OCI-LY1 (cell line): Measurements from ENCODE around the gene RAD51B.

ENCODE experiments used
- H2AFZ ChIP-seq: fragments of 200-600 bp; sonication (generic), shearing (Covaris generic); 2 replicates; pipeline ENCODE4 v1.6.0; 2014; ENCODE audit warnings: antibody characterized with exemption, mild to moderate bottlenecking, low read length
- H3F3A ChIP-seq: fragments of 200-600 bp; sonication (generic), shearing (Covaris generic); 2 replicates; pipeline ENCODE4 v1.6.0; 2014; ENCODE audit warnings: mild to moderate bottlenecking, antibody characterized with exemption, low read length, moderate library complexity; ENCODE audit not compliant: insufficient read depth
- H3K27ac ChIP-seq: fragments of 200-600 bp; sonication (generic); 2 replicates; pipeline ENCODE4 v1.5.1; 2014; ENCODE audit warnings: low read length, mixed run types, mild to moderate bottlenecking, low read depth; ENCODE audit not compliant: poor library complexity, severe bottlenecking
- H3K27me3 ChIP-seq: fragments of 200-600 bp; sonication (generic); 2 replicates; pipeline ENCODE4 v1.6.0; 2014; ENCODE audit warnings: antibody characterized with exemption, mild to moderate bottlenecking, low read length, moderate library complexity; ENCODE audit not compliant: insufficient read depth
- H3K36me3 ChIP-seq: fragments of 200-600 bp; sonication (generic); 2 replicates; pipeline ENCODE4 v1.6.1; 2014; ENCODE audit warnings: mild to moderate bottlenecking, antibody characterized with exemption, low read length, moderate library complexity, mixed read lengths; ENCODE audit not compliant: insufficient read depth
- H3K4me1 ChIP-seq: fragments of 200-600 bp; sonication (generic); 2 replicates; pipeline ENCODE4 v1.5.1; 2014; ENCODE audit warnings: mild to moderate bottlenecking, low read length, moderate library complexity; ENCODE audit not compliant: insufficient read depth, severe bottlenecking
- H3K4me2 ChIP-seq: fragments of 200-600 bp; sonication (generic), shearing (Covaris generic); 2 replicates; pipeline ENCODE4 v1.6.1; 2014; ENCODE audit warnings: low read length
- H3K4me3 ChIP-seq: fragments of 200-600 bp; sonication (generic); 2 replicates; pipeline ENCODE4 v1.5.1; 2014; ENCODE audit warnings: low read length, low read depth, mild to moderate bottlenecking, mixed read lengths; ENCODE audit not compliant: poor library complexity, severe bottlenecking
- H3K79me2 ChIP-seq: fragments of 200-600 bp; shearing (Covaris generic); 2 replicates; pipeline ENCODE4 v1.6.1; 2016; ENCODE audit warnings: mixed run types, low read length, mixed read lengths; ENCODE audit not compliant: insufficient read depth
- H3K9ac ChIP-seq: fragments of 200-600 bp; sonication (generic), shearing (Covaris generic); 2 replicates; pipeline ENCODE4 v1.6.1; 2014; ENCODE audit warnings: mild to moderate bottlenecking, low read length, mixed read lengths
- H3K9me2 ChIP-seq: fragments of 200-600 bp; sonication (generic), shearing (Covaris generic); 2 replicates; pipeline ENCODE4 v1.6.1; 2014; ENCODE audit warnings: low read depth, mild to moderate bottlenecking, low read length, mixed read lengths
- H3K9me3 ChIP-seq: fragments of 200-600 bp; shearing (Covaris generic); 2 replicates; pipeline ENCODE4 v1.6.1; 2014; ENCODE audit warnings: low read length, mixed read lengths
- H4K20me1 ChIP-seq: fragments of 200-600 bp; sonication (generic), shearing (Covaris generic); 2 replicates; pipeline ENCODE4 v1.6.0; 2016; ENCODE audit warnings: mild to moderate bottlenecking, low read length; ENCODE audit not compliant: insufficient read depth
- CTCF ChIP-seq: fragments of 200-600 bp; sonication (generic), shearing (Covaris generic); IDR thresholded peaks from 2 replicates; pipeline ENCODE4 v1.5.1; 2017; ENCODE audit warnings: mild to moderate bottlenecking, antibody characterized with exemption, low read length, moderate library complexity, mixed read lengths
- EZH2 ChIP-seq: fragments of 200-600 bp; sonication (generic), shearing (Covaris generic); IDR thresholded peaks from 2 replicates; pipeline ENCODE4 v1.8.0; 2017; ENCODE audit warnings: borderline replicate concordance, mixed run types, mild to moderate bottlenecking, antibody characterized with exemption, low read length, moderate library complexity, mixed read lengths

Gene RAD51B

GRCh38 chr14:68314642-68315041, 495.1 kb downstream of the RAD51B start:
- H2AFZ ChIP-seq, result no peak overlapping the region
- H3K79me2 ChIP-seq, result no peaks in the 10 kb centered on the region
- H4K20me1 ChIP-seq, result no peaks in the 10 kb centered on the region
- TF ChIP-seq EZH2, result no peak
- TF ChIP-seq CTCF, result no peak
- H3K27me3 ChIP-seq, result no peaks in the 10 kb centered on the region
- H3K27ac ChIP-seq, result no peak overlapping the region
- H3K9me2 ChIP-seq, result no peaks in the 10 kb centered on the region
- H3K4me3 ChIP-seq, result no peak overlapping the region
- no peaks in the 10 kb centered on the region for H3K36me3 ChIP-seq
- H3K9ac ChIP-seq, result no peak overlapping the region
- no peaks in the 10 kb centered on the region for H3K9me3 ChIP-seq
- H3K4me1 ChIP-seq, result peaks cover 22% of the 10 kb centered on the region
- H3F3A ChIP-seq, result no peaks in the 10 kb centered on the region
- no peak overlapping the region for H3K4me2 ChIP-seq

- Histone ChIP-seq H3K4me3 (no peak overlapping the region), H3K9ac (no peak overlapping the region), H3F3A (no peaks in the 10 kb centered on the region), H3K4me2 (no peak overlapping the region), H3K36me3 (no peaks in the 10 kb centered on the region), H3K27me3 (no peaks in the 10 kb centered on the region), H3K9me2 (no peaks in the 10 kb centered on the region), H3K4me1 (peaks cover 21% of the 10 kb centered on the region), H3K79me2 (no peaks in the 10 kb centered on the region), H3K9me3 (no peaks in the 10 kb centered on the region), H2AFZ (no peak overlapping the region), H3K27ac (no peak overlapping the region), H4K20me1 (no peaks in the 10 kb centered on the region)
- TF ChIP-seq EZH2, result no peak
- TF ChIP-seq CTCF, result no peak
These were observed 495.5 kb downstream of the RAD51B start for GRCh38 chr14:68315081-68315480.

GRCh38 chr14:68316078-68316868, 496.7 kb downstream of the RAD51B start:
- H3K9me2 ChIP-seq, result no peaks in the 10 kb centered on the region
- H3K36me3 ChIP-seq, result no peaks in the 10 kb centered on the region
- no peaks in the 10 kb centered on the region for H3K79me2 ChIP-seq
- H4K20me1 ChIP-seq, result no peaks in the 10 kb centered on the region
- no peak overlapping the region for H2AFZ ChIP-seq
- H3K27me3 ChIP-seq, result no peaks in the 10 kb centered on the region
- no peak for TF ChIP-seq CTCF
- no peak overlapping the region for H3K4me2 ChIP-seq
- H3K4me1 ChIP-seq, result peaks cover 21% of the 10 kb centered on the region
- no peaks in the 10 kb centered on the region for H3F3A ChIP-seq
- H3K9me3 ChIP-seq, result no peaks in the 10 kb centered on the region
- H3K27ac ChIP-seq, result no peak overlapping the region
- H3K4me3 ChIP-seq, result no peak overlapping the region
- H3K9ac ChIP-seq, result no peak overlapping the region
